ENCODE data around the gene ARHGEF33.

DNA sequence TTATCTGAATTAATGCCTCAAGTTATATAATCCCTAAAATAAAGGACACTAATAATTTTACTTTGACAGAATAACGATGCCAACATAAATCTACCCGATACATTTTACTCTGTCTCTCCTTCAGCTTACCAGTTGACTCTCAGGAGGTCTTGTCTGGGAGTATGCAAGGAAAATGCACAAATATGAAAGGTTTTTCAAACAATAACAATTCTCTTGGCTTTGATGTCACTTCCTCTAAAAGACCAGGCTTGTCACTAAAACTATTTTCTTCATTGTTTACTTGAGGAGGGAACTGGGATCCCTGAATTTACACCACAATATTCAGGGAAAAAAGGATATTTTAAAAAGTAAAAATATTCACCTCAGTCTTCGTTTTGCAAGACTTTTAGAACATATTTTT is 134.0 kb downstream of the ARHGEF33 start:
- no peak for TF ChIP-seq EP300 (IDR thresholded peaks at IDR 0.05)
- no peak for TF ChIP-seq CTCF (IDR thresholded peaks at IDR 0.05)
- no peak for TF ChIP-seq POLR2A (IDR thresholded peaks at IDR 0.05)
- TF ChIP-seq POLR2AphosphoS5 (IDR thresholded peaks at IDR 0.05) = peak in 2 of 4 donors; percentile 13 to 21

Measured in sigmoid colon (tissue), 4 donors.